ENCODE data around the gene SEL1L. TPM values are rescaled to one million over a fixed set of nuclear protein-coding genes. Genes with fewer than 3 reads are reported as not detected.
A peak's percentile ranks its signal among the peaks of the same experiment; 100 is the strongest.

The SEL1L gene
- total RNA-seq (2021; ENCODE audit: unreplicated experiment): 41.4 TPM
- 23.3 and 27.2 TPM in 2 replicates for polyA plus RNA-seq (2012)
- percentile 88 among the genes with signal in this experiment for Bru-seq, nascent RNA
- BruChase-seq, experiment 1, labeled RNA remaining after a 6-hour chase: percentile 97 among the genes with signal in this experiment
- percentile 88 among the genes with signal in this experiment for BruChase-seq, experiment 2, labeled RNA remaining after a 2-hour chase
- long read RNA-seq, full-length matches to known transcripts: 42 of 59 reads
- long read RNA-seq, partial matches to known transcripts: 10 of 59 reads
- long read RNA-seq, other reads (novel, unspliced or antisense): 7 of 59 reads

DNA sequence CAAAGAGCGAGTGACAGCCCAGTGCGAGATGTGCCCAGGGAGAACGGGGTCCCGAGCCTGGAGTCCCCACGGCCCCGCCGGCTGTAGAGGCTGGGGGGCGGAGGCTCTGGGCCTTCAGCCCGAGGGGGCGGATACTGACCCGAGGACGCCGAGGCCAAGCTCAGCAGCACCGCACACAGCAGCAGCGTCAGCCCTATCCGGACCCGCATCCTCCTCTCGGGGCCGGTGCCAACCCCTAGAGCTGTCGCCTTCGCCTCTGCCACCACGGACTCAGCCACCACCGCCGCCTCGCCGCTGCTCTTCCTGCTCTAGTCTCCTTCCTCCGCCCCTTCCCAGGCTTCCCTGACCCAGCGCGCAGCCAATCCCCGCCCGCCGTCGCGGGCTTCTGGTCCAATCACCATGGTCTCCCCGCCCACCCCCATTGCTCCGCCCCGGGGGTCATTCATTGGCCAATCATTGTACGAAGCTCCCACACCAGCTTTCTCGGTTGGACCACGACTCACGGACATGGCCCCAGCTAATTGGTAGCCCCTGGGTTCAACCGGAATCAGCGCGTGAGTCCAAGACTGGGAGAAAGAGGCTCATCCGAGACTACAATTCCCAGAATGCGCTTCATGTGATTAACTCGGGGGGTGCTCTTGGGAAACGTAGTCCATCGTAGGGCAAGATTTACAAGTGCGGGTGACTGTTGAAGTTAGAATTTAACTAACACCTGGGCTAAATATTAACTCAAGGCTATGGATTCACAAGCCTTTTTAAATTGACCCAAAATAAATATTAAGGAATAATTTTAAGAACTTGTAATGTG is at the start of gene SEL1L:
SEL1L (minus strand) TSS at position 318 of the 808 bp plus-strand sequence; CDS start at position 209, 109 bp downstream.
- POLR2A ChIA-PET: interaction anchor here (0.6 to 1.8 kb wide), 7 partner anchors 8 to 377 kb away, joined by 3 to 10 read pairs (median 3); no protein-coding TSS in a partner anchor
- peak within 1 kb of the TSS; percentile 59 for H3K9ac ChIP-seq (ENCODE audit: low read length)
- intact Hi-C loops (cut with micrococcal nuclease): loop anchor here (5.0 kb wide), 1 partner anchor 311 kb away; the partner anchor contains the start of gene GTF2A1
- no peaks in the 10 kb centered on the region for H3K27me3 ChIP-seq (ENCODE audit: insufficient read depth, low read length)
- no TSS peak for BruUV-seq (replicated peaks)
- RAD21 ChIA-PET (ENCODE audit: low non-redundant PET in 1 of 2, low total read pairs in 2 of 2, uncharacterized antibody in 2 of 2, unreplicated experiment in 2 of 2): no interaction called here
- H3K79me2 ChIP-seq (ENCODE audit: insufficient read depth, low read length): peaks cover 19% of the 10 kb centered on the region
- no peaks in the 10 kb centered on the region for H3K36me3 ChIP-seq (ENCODE audit: control insufficient read depth in 1 of 2, insufficient read depth in 2 of 2, low read length in 2 of 2)
- H3K4me2 ChIP-seq (ENCODE audit: low read length): peak within 1 kb of the TSS; percentile 88
- H4K20me1 ChIP-seq (ENCODE audit: insufficient read depth): no peaks in the 10 kb centered on the region
- no peaks in the 10 kb centered on the region for H3K9me2 ChIP-seq (ENCODE audit: insufficient read depth)
- peak; percentile 98 for ATAC-seq
- no peaks in the 10 kb centered on the region for H3K9me3 ChIP-seq (ENCODE audit: control insufficient read depth in 1 of 2, insufficient read depth in 1 of 2, low read depth in 1 of 2, low read length in 2 of 2)
- DNase-seq (ENCODE audit: low read depth, low spot score): peak; percentile 99
- TF ChIP-seq SIN3A (IDR thresholded peaks at IDR 0.05; ENCODE audit: low read depth): 0 out of 2 replicates have a peak, but pooled peaks have one; percentile 39
- peak; percentile 82 for TF ChIP-seq POLR2AphosphoS5 (IDR thresholded peaks at IDR 0.05; ENCODE audit: low read depth, low read length)
- peak; percentile 29 for TF ChIP-seq POLR2A (IDR thresholded peaks at IDR 0.05; ENCODE audit: borderline replicate concordance, extremely low read depth, insufficient read depth, insufficient read length)
- no peak for TF ChIP-seq EZH2 (IDR thresholded peaks at IDR 0.05)
- peak; percentile 72 for TF ChIP-seq ELF1 (IDR thresholded peaks at IDR 0.05; ENCODE audit: borderline replicate concordance, low read depth)
- peak; percentile 65 for TF ChIP-seq ZFX (IDR thresholded peaks at IDR 0.05)
- TF ChIP-seq YY1 (IDR thresholded peaks at IDR 0.05; ENCODE audit: extremely low read depth, insufficient replicate concordance, low read depth, low read length): no peak
- TF ChIP-seq RAD21 (IDR thresholded peaks at IDR 0.05; ENCODE audit: low read depth): no peak
- no peak for TF ChIP-seq EZH2phosphoT487 (IDR thresholded peaks at IDR 0.05; ENCODE audit: borderline replicate concordance)
- peak; percentile 91 for TF ChIP-seq SP1 (IDR thresholded peaks at IDR 0.05; ENCODE audit: low read depth)
- peak within 1 kb of the TSS; percentile 77 to 86 for H3K4me3 ChIP-seq (replicated peaks in 1 of 2; ENCODE audit: low read depth in 1 of 2, low read length in 2 of 2)
- CTCF ChIA-PET: interaction anchor here (1.3 kb wide), 1 partner anchor 264 kb away, joined by 3 read pairs; no protein-coding TSS in a partner anchor
- peak within 1 kb of the TSS; percentile 6; the same call in 1 of the 2 replicates for H3K27ac ChIP-seq (ENCODE audit: low read depth, low read length)
- peak within 1 kb of the TSS; percentile 96 for H2AFZ ChIP-seq (ENCODE audit: low read depth, low read length, poor library complexity, severe bottlenecking)
- peaks cover 6 to 15% of the 10 kb centered on the region in 2 experiments; a peak in 3 of 4 replicates for H3K4me1 ChIP-seq (ENCODE audit: control insufficient read depth in 1 of 2, insufficient read depth in 2 of 2, low read length in 2 of 2)
